HG02763 (cell line): ENCODE data around the gene CCDC142.

Source experiments
- ATAC-seq: cut with Tn5 transposase; IDR thresholded peaks from one replicate; pipeline ENCODE4 v1.9.1; 2021; ENCODE audit warnings: mild to moderate bottlenecking, moderate library complexity; ENCODE audit not compliant: unreplicated experiment

The CCDC142 gene

DNA sequence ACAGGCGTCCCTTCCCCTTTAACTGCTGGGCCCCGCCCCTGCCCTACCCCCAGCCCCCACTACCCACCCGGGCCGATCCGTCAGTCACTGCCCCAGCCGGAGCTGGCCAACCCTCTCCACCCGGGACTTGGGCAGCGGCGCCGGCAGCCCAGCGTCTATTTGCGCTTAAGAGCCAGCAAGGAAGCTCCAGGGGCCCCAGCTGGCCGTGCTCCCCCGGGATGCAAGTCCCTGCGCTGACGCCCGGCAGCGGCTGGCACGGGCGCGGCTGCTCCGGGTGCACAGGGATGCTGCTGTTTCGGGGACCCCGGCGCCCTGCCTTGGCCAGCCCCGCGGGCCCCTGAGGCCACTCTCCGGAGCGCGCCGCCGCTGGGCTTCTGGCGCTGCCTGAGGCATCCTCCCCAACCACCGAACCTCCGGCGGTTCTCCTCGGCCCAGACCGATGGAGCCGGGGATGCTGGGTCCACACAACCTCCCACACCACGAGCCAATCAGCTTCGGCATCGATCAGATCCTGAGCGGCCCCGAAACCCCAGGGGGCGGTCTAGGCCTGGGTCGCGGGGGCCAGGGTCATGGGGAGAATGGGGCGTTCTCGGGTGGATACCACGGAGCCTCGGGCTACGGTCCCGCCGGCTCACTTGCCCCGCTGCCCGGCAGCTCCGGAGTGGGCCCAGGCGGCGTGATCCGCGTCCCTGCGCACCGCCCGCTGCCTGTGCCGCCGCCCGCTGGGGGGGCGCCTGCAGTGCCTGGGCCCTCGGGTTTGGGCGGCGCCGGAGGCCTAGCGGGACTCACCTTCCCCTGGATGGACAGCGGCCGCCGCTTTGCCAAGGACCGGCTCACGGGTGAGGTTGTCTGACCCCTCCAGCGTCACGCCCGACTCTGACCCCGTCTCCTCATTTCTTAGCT is 31.8 kb upstream of the CCDC142 start, which contains the start of gene TLX2:
Gene TLX2, plus strand, starts transcription at position 83 of the 903 bp plus-strand sequence. Its CDS starts 357 bp downstream, at position 440.
- no peak for ATAC-seq

DNA sequence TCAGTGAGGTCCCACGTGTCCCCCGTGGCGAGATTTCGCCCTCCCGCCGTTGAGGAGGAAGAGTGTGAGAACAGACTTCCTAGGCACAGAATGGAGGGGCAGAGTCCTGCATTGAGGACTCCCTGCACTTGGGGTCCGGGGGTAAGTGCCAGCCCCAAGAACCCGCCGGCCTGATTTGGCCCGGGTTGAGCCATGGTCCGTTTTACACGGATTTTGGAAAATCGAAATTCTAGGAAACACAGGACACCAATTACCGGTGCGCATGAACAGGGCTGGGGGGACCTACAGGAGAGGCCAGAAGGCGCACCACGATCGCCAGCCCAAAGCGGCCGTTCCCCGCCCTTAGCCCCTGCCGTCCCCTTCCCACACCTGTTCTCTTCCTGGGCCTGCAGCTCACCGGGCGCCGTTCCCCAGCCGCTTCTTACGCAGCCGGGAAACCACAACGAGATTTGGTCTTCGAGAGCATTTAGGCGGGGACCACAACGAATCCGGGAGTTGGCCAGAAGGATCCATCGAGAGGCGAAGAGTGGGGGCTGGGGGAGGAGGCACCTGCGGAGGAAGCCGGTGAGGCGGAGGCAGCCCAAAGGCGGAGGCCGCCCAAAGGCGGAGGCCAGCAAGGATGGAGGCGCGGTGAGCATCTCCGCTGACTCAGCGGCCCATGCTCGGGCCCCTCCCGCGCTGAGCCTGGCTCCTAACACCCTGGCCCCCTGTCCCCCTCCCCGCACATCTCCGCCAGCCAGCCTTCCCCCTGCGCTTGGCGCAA is 31.0 kb upstream of the CCDC142 start:
- ATAC-seq: no peak

DNA sequence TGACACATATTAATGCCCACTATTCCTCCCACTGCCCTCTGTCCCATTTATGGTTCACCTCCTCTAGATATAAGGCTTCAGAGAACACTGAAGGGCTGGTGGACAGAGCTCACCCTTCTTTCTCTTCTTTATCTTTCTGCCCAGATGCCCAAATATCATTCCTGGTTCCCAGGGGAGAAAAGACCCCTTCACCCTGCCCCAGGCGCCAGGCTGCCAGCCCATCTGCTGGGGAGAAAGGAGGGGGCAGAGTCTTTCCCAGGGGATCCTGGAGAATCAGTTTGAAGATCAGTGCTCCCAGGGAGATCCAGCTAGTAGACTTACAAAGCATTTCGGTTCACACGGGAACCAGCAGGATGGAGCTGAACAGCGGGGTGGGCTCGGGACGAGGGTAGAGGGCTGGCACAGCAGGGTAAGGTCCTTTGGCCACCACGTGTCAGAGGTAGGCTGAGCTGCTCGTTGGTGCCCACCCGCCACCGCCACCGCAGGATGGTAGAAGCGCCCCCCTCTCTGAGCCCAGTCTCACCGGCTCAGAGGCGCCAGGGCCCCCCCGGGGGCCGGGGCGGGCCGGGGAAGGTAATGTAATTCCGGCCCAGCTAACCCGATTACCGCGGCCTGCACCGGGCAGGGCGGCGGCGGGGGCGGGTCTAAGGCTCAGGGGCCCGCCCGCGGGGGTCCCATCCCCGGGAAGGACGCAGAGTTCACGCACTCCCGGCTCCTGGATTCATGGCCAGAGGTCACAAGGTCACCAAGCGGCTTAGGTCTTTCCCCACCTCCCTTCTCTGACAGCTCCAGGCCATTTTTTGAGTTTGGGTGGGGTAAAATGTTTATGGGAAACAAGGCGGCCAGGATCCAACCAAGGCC is 30.2 kb upstream of the CCDC142 start:
- ATAC-seq: no peak

DNA sequence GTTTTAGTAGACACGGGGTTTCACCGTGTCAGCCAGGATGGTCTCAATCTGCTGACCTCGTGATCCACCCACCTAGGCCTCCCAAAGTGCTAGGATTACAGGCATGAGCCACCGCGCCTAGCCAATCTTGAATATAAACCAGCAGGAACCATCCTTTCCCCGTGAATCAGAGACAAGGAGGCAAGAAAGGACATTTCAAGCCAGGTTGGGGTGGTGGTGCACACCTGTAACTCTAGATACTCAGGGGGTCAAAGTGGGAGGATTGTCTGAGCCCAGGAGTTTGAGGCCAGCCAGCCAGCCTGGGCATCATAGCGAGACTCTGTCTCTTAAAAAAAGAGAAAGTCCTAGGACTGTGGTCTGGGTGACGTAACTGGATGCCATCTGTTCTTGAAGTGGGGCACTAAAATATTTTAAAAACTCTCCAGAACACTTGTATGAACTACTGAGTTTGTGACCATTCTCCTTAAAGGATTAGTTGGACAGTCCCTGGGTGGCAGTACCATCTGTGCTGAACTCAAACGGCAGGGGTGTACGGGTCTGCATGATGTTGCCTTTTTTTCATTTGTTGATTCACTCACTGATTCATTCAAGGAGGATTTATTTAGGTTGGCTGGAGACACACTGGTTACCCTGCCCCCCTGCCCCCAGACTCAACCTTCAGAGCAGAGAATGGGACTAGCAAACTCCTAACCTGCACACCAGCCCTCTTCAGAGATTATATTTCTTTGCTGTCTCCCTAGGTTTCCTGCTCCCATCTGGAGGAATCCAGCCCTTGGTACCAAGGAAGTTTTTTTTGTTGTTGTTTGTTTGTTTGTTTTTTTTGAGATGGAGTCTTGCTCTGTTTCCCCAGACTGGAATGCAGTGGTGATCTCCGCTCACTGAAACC is 28.5 kb upstream of the CCDC142 start:
- no peak for ATAC-seq

DNA sequence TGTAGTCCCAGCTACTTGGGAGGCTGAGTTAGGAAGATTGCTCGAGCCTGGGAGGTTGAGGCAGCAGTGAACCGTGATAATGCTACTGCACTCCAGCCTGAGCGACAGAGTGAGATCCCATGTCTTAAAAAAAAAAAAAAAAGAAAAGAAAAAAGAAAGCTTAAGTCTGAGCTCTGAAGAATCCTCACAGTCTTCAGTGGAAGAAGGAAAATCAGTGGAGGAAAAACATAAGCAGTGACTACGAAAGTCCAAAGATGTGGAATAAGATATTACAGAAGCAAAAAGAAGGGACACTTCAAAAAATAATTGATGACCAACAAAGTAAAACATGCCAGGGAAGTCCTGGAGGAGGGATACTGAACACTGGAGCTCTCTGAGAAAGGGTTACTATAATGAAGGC is 27.5 kb upstream of the CCDC142 start:
- no peak for ATAC-seq

DNA sequence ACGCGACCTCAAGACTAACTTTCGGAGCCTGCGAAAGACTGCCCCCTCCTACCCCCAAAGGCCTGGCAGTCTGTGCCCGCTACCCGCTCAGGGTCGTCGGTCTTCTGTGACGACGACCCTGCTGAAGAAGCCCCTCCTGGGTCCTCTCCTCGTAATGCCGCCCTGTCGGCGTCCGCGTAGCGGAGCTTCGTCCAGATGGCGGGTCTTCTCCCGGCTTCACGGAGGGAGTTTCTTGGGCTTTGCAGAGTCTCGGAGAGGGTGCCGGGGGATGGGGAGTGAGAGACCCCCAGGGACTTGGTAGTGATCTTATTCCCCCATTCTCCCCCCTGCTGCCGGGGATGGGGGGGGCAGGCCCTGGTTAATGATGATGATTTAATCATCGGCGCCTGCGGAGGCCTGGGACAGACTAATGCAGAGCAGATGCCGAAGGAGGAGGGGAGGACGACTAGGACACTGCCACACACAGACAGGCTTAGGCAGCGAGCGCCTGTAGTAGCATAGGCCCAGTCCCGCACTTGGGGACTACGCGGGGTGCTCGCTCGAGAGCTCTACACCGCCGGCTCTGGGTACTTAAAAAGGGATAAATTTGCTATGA is 25.2 kb upstream of the CCDC142 start:
- ATAC-seq: no peak

DNA sequence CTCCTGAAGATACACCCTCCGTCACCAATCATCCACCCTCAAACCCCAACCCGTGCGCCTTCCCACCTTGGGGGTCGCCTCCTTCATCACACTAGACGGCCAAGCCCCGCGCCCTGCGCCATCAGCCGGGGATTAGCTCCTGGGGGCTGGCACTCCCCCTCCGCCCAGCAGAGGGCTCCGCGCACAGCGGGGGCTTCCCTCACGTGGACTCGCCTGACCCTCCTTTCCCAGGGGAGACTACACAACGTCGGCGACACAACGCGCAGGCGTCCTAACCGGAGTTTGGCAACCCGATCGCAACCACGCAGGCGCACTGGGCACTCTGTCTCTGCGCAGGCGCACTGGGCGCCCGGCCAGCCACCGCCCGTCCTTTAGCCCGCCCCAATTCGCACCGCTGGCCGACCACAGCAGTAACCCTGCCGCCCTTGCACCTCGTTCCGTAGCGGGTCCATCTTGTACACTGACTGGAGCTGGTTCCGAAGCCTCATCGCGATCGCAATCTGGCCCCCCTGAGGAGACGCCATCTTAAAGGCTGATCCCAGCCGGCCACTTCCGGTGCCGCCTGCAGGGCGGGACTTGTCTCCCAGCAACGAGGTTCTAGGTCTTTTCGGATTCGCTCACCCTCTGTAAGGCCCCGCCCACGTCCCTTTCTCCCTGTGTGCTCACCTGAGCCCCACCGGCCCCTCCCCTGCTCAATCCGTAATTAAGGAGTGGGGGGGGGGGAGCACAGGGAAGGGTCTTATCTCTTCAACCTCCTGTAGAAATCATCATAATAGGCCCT is 24.5 kb upstream of the CCDC142 start, which contains the start of gene PCGF1:
Gene PCGF1, minus strand, starts transcription at position 551 of the 781 bp plus-strand sequence. Its CDS starts 27 bp downstream, at position 524.
- peak; percentile 90 for ATAC-seq

DNA sequence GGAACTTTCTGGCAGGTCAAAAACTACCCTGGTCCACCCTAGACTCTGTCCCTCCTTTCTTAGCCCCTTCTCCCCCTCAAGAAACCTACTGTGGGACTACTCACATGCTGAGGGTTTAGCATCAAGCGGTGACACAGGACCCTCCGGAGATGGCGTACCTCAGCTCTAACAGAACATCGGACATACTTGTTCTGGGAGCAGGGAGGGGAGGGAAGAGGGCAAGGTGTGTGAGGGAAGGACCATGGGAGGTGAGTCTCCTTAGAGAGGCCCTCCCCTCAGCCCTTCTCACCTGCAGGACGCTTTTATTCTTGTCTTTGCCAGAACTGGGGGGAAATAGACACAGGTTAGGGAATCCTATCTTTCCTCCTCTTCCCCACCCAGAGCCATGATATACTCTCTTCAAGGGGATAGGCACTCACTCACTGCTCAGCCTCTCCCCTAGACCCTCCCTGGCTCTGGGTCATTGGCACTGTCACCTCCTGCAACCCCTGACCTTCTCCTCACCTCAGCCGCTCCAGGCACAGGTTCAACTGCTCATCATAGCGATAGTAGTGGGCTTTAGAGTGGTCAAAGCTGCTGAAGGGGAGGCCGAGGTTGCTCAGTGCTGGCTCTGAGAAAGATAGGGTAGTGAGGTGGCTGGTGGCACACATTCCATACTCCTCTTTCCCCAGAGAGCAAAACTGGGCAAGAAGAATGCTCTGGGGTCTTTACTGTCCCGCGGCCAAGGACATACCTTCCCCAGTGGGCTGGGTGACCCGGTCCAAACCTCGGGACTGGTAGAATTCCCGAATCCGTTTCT is 22.8 kb upstream of the CCDC142 start:
- no peak for ATAC-seq

DNA sequence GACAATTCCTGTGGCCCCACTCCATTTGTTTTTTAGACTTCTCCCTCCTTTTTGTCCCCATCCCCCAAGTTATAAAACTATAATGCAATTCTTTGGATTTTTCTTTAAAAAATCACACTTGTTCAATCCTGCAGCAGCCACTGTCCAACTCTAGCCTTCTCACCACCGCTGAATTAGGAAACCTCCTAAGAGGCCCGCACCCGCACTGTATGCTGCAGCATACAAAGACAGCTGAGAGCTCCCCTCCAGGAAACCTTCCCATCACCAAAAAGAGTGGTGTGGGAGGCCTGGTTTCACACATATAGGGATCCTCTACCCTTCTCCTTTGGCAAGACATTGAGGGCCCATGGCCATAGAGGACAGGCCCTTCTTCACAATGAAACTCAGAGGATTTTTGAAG is 21.8 kb upstream of the CCDC142 start:
- ATAC-seq: no peak

DNA sequence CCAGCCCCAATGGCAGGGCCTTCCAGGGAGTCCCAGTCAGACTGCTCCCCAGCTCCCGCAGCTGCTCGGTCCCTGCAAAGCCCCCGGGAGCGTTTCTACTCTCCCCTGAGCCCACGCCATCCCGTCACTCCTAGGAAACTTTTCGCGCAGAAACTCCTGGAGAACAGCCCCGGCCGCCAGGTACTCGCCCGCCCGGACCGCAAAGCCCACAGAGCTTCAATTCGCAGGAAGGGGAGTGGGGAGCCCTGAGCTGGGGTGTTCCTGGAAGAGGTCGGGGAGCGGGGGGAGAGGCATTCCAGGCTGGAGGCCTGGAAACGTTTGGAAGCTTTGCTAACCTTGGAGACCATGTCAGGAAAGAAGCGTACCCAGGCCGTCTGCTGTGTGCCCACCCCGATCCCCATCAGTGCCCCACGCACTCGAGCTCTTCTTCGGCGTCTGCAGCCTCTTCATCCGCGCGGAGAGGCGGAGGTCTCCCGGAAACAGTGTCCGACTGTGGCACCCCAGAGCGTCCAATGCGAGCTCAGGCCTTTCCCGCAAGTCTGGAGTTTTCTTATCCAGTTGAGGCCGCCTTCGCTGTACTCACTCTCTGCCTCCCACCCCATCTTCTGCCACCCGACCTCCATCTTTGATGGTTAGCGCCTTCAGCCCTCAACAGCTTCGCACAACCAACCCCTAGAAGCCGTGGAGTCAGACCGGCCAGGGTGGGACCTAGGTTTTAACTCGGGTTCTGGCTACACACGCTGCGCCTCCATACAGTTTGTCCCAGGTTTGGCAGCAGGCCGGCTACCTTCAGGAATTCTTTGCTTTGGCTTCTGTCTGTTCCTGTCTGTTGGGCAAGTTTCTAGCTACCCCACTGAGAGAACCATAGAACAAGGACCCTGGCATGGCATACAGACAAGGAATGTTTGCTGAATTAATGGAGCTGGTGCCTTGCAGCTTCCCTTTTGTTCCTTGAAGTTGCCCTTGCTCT is 21.0 kb upstream of the CCDC142 start:
- no peak for ATAC-seq

DNA sequence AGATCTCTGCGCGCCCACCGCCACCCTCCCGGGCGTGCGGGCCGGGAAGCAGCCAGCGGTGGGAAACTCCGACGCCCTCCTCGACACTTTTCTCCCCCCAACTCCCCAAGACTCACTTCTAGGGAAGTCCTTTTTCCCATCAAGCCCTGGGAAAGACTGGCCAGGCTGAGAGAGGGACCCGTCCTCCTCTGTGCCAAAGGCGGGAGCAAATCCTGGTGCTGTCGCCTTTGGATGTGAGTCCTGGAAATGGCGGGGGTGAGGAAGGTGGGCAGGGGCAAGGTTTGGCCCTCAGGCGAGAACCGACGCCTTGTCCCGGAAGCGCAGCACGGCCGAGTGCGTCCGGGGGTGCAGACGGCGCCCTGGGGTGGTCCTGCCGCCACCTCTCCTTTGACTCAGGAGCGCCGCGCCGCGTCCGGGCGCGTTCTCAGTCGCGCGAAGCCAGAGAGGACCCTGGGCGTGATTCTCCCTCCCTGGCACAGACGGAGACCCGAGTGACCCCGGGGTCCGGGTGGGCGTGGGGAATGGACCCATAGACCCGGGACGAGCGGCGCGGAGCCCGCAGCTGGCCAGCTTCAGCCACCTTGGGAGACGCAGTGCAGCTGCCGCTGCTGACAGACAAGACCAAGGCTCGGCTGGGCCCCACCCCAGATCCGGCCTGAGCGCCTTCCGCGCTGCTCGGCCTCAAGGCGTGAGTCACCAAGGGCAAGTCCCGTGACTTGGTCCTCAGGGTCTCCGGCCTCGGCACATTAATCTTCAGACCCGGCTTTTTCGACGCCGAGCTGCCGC is 20.1 kb upstream of the CCDC142 start:
- ATAC-seq: peak; percentile 27

DNA sequence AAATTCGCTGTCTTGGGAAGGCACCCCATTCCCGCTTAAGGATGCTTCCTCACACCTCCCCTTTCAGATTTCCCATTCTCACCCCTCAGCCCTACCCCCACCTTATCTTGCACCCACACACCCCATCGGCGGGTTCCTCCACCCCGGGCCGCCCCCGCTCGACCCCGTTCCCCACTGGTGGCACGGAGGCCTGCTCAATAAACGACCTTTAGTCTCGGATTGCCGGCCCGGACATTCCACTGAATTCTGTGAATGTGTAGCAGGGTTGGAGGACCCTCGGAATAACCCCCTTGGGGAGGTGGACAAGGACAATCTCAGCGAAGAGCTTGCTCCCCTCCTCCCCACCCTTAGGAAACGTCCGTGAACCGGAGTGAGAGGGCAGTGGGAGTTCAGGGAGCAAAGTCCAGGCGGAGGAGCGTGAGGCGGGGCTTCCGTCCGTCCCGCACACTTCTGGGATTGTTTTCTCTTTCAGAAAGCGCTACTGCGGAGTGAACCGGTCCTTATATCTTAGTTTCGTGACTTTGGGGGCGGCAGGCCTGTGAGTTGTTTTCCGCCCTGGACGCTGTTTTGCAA is 19.4 kb upstream of the CCDC142 start:
- ATAC-seq: no peak

DNA sequence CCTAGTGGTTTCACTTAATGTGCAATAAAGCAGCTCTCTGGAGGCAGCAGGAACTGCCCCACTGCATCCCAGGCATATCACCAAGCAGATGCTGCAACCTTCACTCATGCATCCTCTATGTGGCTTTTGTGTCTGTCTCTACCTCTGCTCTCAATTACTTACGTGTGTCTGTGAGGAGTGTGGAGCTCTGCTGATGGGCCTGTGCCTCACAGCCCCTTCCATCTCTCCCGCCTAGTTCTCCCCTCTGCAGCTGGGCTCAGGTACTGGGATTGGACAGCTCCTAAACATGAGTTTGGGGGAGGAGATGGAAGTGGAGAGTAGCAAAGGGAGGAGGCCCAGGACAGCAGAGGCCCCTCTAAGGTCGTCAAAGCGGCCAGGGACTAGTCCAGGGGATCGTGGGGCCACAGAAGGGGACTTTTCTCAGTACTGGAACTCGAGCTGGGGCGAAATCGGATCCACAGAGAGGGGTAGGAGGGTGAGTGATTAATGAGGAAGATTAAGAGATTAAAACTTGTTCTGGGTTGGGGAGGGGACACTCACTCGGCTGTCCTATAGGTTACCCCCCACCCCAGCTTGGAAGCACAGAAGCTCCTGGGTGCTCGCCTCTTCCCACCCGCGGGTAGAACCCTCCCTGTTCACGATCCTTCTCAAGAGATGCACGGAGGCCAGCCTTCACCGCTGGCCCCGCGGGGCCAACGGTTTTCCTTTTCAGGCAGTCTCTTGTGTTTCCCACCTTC is 18.7 kb upstream of the CCDC142 start:
- ATAC-seq: no peak

DNA sequence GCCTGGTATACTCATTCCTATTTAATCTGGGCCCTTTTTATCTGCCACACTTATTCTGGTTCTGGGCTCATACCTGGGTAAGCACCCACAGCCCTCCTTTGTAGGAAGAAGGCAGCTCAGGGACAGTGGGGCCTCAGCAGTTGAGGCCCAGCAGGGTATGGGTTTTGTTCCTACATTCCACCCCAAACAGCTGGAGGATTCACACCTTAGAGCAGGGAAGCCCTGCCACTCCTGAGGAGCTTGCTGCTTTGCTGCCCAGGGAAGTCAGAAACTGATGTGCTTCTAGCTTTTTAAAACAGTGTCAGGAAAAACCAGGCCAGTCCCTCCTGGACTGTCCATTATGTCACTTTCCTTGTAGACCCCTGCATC is 17.8 kb upstream of the CCDC142 start:
- no peak for ATAC-seq

DNA sequence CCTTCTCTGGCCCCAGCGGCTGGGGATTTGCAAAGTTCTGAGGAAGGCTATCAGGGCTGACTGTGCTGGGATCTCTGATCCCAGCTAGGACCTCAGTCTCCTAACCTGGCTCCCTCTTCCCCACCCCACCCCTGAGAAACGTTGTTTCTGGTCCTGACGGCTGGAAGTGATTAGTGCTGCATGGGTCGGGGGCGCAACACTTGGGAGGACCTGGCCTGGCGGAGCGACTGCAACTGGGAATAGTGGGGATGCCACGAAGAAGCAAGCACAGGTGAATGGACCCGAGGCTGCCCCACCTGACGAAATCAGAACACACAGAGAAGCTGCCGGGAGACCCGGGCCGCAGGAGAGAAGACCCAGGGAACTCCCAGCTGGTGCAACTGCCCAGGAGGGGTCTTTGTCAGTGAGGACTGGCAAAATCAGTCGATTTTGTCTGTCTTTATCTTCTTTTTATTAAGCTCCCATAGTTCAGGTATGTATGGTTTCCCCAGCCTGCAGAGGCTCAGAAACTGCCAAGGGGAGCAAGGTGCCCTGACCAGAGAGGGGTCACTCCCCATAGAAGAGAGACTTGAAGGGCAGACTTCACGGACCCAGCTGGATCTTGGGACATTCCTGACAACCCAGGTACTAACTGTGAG is 17.3 kb upstream of the CCDC142 start:
- no peak for ATAC-seq
